Activated CD4-positive, CD25-positive, alpha-beta regulatory T cell treated with anti-CD3 and anti-CD28 coated beads, Interleukin-2, amount 50 U/mL, for 72 hours (primary cell): ENCODE measurements around the gene GPRC5A.

Source experiments
- DNase-seq: peaks from one replicate; pipeline ENCODE4 v3.0.0; 2021

The GPRC5A gene

DNA sequence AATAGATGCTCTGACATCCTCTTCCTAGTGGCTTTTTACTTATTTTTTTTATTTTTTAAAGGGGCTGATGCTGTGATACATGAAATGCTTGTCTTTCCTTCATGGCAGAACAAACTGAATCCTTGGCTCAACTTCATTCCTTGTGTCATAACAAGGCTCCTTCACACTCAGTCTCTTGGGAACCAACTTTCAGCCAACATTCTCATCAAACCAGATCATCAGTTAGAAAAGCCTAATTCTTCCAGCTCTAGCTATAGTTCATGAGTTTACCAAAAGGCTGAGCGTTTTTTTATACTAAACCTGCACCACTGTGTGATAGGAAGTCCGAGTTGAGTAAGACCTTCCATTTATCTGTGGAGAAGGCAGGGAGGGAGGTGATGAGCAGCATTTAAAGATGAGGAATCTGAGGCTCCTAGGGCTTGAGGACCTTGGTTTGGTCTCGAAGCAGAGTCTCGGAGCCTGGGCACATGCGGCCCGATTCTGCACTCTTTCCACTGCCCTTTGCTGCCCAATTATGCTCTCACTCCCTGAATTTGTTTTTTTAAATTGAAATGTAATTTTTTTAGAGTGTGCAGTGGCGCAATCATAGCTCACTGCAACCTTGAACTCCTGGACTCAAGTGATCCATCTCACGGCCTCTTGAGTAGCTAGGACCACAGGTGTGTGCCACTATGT is 52.4 kb downstream of the GPRC5A start:
- no peak for DNase-seq

DNA sequence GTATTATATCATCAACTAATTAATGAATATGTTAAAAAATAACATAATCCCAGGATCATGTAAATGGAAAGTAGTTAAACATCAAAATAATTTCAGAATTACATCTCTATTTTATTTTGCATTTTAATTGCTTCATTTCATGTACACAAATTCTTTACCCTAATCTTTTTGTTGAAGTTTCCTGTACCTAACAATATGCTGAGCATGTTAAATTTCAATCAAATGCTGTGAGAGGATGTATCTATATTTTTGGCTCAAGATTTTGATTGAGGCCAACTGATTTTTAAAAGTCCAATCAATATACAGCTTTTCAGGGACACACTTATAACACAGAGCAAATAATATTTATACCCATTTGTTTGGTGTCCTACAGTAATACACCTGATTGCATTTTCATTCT is 54.2 kb downstream of the GPRC5A start:
- DNase-seq = no peak

GRCh38 chr12:12946686-12947355 is 55.5 kb downstream of the GPRC5A start:
- no peak for DNase-seq

DNA sequence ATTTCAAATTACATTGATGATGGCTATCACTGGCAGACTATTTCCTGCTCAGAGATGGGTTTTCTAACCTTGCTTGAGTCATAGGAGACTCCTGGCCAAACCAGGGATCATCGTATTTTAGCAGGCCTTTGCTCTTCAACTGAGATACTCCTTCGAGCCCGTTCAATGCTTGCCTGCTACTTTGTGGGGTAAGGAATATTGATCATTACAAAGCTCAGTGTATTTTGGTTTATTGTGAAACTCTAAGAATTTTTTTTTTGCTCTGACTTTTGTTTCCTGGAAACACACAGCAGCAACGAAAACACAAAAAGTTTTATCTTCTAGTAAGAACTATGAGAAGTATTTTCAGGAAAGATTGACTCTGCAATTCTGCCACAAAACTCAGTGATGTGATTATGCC is 56.5 kb downstream of the GPRC5A start:
- DNase-seq = no peak

DNA sequence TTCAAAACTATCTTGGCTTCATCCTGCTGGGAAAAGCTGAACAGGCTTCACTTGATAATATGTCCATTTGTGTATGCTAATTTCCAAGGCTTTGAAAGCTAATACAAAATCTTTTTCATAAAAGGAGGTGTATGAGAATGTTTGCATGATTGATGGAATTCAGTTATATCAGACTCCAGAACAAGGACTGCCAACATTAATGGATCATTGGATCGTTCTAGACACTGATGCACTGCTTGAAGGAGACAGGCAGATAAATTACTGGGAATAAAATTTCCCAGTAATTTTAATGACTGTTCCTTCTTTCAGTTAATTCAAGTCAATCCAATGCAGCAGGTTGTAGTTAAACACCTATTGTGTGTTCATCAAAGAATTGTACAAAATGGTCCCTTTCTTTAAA is 60.1 kb downstream of the GPRC5A start:
- DNase-seq = no peak

DNA sequence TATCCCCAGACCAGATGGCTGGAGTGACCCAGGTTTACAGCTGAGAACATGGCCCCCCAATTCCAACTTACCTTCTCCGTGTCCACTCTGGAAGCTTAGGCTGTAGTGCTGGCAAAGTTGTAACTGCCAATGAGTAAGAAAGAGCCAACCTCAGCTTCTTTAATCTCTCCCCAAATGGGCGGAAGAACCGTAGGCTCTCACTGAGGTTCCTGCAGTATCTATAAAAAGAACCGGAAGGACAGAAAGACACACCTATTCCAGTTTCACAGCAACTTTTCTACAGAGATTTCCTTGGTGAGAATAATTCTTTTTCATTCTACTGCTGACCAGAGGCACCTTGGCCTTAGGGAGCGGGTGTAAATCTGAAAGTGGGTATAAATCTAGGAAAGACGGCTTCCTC is 60.7 kb downstream of the GPRC5A start, which contains the start of gene GPRC5D:
Gene GPRC5D (minus strand): TSS at position 135 of the 400 bp plus-strand sequence. CDS start 1,786 bp downstream, outside the sequence.
- no peak for DNase-seq

- DNase-seq = no peak
These were observed 63.0 kb downstream of the GPRC5A start for GRCh38 chr12:12954356-12954755.

DNA sequence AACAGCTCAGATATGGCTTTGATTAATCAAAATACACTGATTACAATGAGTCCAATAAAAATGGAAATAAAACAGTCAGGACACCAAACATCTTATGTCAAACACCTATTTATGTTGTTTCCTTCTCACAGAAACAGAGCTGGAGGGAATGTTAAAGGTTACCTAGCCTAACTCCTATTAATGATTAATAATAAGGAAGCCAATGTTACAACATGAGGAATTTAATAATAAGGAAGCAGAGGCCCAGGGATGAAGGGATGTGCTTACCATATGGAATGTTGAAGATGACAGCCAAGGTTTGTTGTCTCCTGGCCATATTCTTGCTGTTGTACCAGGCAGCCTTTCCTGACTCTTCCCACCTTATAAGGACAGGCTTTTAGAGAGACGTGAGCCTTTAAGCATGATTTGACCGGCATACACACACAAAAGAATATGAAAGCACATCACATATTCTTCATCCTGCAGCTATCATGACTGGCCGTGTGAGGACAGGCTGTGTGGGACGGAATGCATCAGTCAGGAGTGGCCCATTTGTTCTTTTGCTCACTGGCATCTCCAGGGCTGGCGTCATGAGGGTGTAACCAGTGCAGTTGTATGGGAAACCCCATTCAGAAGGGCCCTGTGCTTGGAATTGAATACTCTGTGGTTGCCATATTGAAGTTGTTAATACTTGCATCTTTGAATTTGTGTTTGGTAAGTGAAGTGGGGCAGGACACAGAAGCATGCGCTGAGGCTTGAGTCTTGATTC is 63.7 kb downstream of the GPRC5A start:
- no peak for DNase-seq

GRCh38 chr12:12958886-12959285 is 67.5 kb downstream of the GPRC5A start:
- DNase-seq = no peak

GRCh38 chr12:12960639-12961209 is 69.4 kb downstream of the GPRC5A start:
- DNase-seq = no peak

- DNase-seq = no peak
These were observed 72.9 kb downstream of the GPRC5A start for GRCh38 chr12:12964255-12964654.

DNA sequence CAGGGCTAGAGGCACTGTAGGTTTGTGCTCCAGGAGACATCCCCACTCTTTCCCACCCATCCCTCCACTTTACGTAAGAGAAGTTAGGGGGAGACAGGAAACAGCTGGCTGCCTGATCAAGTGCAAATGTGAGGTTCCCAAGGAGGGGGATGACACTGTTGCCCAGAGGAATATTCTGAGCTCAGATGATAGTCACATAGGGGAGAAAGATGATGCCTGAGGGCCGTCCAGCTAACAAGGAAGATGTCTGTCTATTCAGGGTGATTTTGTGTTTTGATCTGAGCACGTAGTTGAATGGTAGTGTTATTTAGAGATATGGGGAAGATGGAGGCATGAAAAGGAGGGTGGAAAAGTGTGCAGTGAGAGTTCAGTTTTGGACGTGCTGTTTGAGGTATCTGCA is 74.5 kb downstream of the GPRC5A start:
- no peak for DNase-seq
